HG03175 (cell line): ENCODE data around the gene BANK1.

Experiments used
- ATAC-seq: cut with Tn5 transposase; IDR thresholded peaks from one replicate; pipeline ENCODE4 v1.9.1; 2021; ENCODE audit warnings: mild to moderate bottlenecking, moderate library complexity; ENCODE audit not compliant: unreplicated experiment

The BANK1 gene

DNA sequence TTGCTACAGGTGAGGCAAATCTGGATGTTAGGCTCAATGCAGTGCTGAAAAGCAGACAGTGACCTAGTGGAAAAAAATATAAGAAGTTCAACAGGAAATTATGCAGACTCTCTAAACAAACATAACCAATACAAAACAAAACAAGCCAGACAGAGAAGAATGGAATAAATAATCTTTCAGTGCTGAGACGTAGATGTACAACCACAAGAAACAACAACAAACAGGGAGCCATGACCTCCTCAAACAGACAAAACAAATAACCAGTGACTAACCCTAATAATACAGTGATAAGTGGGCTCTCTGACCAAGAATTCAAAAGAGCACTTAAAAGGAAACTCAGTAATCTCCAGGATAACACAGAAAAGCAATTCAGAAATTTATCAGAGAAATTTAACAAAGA, 315.5 kb downstream of the BANK1 start:
- no peak for ATAC-seq

DNA sequence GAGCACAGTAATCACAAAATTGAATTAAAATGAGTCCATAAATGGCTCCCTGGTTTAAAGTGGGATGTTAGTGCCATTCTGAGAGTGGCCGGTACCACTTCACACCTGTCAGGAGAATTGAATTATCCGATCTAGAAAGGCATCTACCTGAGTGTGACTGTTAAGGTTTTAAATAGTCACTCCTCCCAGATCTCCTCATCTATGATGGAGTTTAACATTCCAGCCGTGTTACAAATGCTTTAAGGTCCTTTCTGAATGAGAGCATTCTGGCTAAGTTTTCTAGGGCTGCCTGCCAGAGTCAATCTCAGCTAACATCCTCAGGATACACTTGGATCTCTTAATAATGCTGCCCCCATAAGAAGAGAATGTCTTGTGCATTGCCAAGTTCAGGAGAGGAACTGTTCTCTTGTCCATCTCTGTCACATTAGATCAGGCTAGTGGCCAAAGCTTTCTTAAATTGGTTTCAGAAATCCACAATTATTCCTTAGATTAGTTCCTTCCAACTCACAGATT, 323.6 kb downstream of the BANK1 start:
- ATAC-seq: no peak

DNA sequence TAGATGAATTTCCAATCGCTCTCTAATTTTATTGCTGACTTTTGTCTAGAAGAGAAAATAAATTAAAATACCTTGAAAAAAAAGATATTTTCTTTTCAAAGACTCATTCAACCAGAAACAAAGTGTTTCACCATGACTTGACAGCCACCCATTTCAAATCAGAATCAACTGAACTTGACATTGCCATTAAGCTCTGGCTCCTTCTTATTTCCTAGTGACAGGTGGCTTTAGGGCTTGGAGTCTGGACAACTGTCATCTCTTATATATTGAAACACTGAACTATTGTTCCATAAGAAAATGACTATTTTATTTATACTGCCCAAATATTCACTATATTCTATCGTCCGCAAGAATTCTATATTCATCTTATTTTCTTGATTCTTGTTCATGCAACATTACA, 325.6 kb downstream of the BANK1 start:
- no peak for ATAC-seq

DNA sequence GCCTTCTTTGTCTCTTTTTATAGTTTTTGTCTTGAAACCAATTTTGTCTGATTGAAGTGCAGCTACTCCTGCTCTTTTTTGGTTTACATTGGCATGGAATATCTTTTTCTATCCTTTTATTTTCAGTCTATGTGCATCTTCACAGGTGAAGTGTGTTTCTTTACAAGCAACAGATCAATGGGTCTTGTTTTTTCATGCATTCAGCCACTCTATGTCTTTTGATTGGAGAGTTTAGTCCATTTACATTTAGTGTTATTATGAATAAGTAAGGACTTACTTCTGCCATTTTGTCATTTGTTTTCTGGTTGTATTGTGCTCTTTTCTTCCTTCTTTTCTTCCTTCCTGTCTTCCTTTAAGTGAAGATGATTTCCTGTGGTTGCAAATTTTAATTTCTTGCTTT, 330.3 kb downstream of the BANK1 start:
- no peak for ATAC-seq
